Fibroblast of the conjunctiva (primary cell): Measurements from ENCODE around the gene MRPL24.

Experiments
- DNase-seq: peaks from one replicate; pipeline ENCODE4 v3.0.0-alpha.2; 2010; ENCODE audit warnings: low read depth

MRPL24 gene

DNA sequence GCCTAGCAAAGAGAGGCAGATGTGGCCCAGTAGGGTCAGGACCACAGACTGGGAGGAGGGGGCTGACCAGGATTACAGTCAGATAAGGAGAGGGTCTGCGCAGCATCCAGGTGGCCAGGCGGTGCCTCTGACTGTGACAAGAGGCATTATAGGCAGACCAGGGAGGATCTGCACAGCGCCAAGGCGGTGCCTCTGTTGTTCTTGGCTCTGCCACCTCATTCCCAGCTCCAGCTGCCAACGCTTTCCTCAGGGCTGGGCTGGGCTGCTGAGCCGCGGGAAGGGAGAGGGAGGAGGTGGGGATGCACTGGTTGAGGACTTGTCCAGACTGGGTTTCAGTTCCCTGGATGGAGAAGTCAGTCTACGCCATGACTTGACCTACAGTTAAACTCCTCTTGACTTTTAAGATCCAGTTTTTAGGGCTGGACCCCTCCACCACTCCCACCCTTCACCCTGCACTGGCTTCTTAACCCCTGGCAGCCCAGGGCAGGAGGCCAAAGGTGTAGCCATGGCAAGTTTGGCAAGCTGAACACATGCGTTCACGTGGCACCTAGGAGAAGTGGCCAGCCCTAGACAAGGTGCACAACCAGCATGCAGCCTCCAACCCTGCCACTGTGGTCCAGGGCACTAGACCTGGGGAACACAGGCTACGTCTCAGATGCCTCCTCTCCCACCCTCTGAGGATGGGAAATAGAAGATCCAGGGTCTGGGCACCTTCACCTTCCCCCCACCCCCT is 31.0 kb downstream of the MRPL24 start:
- DNase-seq: no peak

DNA sequence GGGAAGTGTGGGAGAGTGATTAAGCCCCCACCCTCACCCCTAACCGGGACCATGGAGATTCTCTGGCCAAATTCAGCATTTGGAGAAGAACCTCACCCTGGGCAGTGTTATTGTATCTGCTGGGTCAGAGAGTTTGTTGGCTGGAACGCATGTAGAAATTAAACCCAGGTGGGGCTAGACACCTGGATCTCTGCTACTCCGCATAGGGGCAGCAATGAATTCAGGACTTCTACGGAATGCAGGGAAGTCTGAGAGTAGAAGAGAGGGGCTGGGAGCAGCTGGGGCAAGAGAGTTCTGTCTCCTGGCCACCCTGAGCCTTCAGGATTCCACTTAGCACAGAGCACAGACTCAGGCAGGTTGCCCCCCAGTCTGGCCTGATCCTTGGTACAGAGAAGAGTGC is 31.9 kb downstream of the MRPL24 start:
- DNase-seq: no peak

DNA sequence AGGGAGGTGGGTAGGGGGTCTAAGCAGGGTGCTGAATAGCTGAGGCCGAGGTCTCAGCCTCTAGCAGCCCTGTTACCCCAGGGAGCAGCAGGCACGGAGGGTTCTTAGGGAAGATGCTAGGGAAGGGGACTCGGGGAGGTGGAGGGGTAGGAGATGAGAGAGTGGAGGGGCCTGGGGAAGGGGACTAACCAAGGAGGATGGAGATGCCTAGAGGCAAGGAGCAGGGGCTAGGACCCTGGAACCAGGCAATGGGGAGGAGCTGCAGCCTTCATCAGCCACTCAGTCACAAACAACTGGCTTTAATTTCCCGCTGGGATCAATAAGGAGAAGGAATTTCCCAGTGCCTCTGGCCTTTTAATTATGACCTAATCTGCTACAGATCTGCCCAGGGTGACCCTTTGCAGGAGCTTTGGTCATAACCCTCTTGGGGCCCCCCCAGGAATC is 32.6 kb downstream of the MRPL24 start:
- no peak for DNase-seq

DNA sequence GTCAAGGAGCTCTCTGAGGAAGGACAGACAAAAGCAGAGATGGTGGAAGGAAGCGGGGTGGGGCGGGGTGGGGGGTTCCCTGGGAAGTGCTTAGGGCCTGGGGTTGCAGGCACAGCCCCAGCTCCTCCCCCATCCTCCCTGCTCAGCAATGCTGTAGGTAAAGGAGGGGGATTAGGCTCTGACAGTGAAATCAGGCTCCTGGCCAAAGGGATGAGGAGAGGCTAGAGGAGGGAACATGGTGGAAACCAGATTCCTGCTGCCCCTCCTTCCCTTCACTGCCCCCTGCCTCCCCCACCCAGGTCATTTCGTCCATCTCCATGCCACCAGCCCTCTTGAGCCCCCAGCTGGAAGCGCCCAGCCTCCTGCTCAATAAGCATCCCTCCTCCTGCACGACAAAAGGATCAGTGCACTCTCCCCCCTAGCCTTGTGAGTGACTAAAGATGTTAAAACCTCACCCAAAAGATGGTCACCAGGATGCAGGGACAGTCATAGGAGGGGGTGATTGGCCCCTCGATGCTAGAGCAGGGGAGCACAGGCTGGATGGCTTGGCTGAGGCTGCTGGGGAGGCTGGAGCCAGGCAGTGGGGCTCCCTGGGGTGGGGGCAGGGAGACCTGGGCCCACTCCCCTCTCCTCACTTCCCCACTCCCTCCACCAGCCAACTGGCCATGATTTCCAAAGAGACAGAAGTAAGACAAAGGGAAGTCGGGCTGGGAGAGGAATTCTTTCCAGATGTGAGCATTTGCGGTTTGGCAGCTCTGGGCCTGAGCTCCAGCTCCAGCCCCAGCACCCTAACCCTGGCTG is 33.3 kb downstream of the MRPL24 start:
- DNase-seq: no peak

DNA sequence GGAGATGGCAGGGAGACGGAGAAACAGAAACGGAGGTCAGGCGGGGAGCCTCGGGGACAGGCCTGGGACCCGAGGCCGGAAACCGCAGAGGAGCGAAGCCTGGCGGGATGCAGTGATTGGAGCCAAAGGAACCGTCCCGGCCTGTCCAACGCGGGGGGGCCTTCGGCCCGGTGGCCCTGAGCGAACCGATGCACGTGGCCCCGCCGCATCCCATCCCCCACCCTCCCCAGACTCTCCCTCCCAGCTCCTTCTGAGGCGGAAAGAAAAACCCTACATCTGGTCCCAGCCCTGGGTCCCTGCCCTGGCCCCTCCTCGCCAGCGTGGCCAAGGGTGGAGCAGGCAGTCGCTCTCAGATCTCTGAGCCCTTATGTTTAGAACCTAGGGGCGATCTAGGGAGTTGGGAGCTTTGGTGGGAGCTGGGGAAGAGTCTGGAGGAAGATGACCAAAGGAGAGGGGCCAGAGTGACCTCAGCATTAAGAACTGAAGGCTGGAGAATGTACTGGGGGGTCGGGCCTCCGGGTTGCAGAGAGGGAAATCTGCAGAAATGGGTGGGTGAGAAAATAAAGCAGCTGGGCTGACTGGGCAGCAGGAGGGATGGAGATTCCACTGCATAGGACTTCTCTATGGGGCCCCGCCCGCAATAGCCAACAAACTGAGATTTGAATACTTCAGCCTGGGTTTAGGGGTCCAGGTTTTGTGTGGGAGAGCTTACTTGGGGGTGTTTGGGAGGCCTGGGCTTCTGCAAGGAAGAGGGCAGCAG is 34.1 kb downstream of the MRPL24 start:
- peak; percentile 84 for DNase-seq

DNA sequence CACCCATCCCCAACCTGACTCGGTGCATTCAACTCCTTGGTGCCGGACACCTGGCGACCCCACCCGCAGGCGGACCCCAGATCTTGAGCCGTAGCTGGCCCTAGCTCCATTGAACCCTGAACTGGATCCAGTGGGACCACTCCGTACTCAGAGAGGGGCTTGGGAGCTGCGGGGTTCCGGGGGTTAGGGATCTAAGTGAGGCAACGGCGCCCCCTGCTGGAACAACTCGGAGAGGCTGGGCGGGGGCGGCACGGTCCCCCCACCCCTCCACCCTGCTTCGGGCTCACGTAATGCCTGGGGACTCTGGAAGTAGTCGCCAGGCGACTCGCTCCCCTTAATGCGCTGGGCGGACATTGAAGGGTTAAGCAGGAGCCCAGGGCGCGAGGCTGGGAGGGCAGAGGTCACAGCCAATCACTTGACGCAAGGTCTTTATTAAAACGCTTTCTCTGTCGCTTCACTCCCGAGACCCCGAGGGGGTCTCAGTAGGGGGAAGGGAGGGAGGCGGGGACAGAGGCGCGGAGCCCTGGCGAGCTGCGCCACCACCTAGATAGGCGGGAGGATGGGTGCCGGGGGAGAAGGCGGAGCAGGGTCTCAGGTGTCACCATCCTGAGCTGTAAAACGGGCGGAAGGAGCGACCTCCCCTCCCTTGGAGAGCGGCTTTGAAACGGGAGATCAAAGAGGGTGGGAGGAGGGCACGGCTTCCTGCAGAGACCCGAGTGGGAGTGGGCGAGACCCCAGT is 34.8 kb downstream of the MRPL24 start:
- DNase-seq: no peak

DNA sequence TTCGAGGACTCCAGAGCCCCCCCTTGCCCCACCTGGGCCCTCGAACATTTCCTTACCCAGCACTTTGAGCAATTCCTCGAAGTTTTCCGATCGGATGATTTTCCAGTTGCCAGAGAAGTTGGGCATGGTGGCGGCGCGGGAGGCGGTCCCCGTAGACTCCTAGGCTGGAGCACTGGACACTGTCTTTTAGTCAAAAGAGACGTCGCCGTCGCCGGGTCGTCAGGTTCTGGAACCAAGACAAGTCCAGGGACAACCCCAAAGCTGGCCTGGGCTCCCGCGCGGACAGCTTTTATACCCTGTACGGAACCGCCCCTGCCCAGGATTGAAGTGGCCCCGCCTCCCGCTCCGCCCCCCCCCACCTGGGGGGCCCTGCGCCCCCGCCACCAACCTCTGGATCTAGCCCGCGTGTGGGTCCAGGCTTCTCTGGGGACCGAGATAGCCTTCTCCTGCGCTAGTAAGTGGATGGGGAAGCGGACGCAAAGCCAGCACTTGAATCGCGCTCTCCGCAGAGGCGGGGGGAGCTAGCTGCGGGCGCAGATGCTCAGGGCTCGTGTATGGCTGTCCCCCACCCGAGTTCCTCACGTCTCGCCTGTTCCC is 35.5 kb downstream of the MRPL24 start, which contains the start of gene CRABP2:
CRABP2 (minus strand) TSS at position 263 of the 597 bp plus-strand sequence; CDS start at position 126, 137 bp downstream.
- no peak for DNase-seq

DNA sequence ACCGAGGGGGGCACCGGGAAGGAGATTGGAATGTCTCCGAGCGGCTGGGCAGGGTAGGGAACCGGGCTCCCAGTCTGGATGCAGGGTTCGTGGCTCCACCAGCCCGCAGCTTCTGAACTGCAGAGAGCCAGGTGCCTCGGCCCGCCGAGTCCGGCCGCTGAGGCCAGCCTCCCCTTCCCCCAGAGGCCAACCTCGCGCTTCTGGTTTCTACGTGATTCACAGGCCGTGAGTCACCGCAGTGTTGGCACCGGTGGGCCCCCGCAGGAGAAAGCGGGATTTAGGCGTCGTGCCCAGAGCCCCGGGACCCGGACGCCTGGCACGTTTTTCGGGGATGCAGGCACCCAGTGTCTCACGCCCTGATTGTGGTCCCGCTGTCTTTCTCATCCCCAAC is 36.0 kb downstream of the MRPL24 start:
- DNase-seq: no peak

DNA sequence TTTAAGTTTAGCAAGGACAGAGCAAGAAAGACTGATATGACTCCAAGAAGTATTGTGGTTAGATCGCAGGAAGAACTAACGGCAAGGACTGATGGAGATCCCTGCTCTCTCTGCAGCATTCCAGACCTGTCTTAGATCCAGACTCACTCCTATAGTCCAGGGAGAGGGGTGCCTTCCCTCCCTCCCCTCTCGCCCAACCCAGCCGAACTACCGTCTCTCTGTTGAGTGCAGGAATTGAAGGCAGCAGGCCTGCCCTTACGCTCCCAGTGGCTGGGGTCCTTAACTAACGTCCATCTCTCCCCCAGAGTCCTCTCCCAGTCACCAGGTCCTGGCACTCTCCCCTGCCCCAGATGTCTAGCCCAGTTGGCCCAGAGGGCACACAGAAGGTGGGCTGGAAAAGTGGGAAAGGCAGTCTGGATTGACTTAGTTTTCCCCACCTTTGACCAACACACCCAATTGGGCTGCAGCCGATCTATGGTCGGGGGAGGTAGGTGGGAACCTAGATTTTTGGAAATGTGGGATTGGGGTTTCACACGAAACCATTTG is 36.6 kb downstream of the MRPL24 start:
- DNase-seq: no peak

DNA sequence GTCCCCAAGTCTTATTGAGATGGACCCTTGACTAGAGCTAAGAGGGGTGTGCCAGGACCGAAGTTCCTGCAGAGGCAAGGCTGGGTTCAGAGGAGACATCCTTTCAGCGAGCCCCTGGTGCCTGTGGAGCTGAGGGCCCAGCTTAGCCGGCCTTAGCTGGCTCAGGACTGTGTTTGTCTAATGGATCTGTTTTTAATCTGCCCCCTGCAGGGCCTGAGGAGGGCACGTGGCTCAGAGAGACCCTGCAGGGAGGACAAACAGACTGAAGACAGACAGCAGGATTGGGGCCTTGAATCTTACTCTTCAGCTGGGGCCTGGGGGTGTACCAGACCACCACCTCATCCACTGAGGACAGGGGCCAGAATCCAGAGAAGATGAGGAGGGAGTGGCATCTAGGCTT is 37.1 kb downstream of the MRPL24 start:
- no peak for DNase-seq

DNA sequence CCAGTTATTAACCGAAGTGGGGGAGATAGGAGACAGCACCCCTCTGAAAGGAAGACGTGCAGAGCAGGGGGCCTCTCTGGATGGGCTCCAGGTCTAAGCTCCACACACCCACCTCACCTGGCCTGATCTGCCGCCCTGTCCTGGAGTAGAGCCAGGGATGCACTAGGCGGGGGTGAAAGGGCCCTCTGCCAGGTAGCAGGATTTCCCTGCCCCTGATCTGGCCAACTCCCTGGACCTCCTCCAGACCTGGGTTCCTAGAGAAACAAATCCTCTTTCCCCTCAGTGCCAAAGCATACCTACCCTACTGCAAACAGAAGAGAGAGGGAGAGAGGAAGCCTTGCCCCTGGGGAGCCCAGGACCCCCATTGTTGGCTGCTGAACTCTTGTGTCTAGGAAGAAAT is 37.6 kb downstream of the MRPL24 start:
- DNase-seq: no peak

DNA sequence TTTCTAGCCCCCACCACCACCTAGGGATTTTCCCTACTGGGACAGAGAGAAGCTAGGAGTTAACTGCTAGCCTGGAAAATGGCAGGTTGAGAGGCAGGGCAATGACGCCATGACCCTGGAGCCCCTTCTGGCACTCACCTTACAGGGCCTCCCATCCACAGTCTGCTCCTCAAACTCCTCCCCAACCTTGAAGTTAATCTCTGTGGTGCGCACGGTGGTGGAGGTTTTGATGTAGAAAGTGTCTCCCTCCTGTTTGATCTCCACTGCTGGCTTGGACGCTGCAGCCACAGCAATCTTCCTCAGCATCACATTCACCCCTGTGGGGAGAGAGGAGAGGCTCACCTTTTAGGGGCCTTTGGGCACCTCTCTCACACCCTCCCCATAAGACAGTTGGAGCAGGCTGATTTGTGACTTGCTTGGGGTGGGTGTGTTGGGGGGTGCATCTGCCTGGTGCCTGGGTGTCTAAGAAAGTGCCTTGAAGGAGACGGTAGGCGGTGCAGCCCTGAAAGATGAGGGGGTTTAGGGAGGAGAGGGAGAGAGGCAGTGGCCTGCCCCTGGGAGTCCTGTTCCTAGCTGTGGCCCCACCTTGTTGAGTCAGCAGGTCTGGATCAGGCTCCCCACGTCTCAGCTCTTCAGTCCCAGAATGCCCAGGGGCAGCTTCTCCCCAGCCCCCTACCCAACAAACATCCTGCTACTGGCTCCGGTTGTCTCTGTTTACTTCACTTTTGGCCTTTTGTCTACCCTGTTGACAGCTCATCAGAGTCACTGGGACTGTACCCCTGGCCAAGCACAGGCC is 40.0 kb downstream of the MRPL24 start:
- DNase-seq: no peak

DNA sequence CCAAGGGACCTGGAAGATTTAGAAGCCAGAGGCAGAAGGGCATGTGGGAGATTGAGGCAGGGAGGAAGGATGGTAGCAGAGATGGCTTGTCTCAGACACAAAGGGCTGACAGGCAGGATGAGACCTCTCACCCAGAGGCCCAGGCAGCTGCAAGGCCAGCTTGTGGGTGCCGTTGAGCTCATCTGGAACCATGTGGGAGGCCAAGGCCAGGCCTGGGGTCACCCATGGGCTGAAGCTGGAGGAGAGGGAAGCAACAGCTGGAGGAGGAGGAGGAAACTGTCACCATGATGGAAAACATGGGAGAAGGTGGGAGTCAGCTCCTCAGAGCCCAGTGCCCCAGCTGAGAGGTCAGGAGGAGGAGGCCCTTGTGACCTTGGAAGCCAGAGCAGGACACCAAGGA is 41.9 kb downstream of the MRPL24 start:
- no peak for DNase-seq

DNA sequence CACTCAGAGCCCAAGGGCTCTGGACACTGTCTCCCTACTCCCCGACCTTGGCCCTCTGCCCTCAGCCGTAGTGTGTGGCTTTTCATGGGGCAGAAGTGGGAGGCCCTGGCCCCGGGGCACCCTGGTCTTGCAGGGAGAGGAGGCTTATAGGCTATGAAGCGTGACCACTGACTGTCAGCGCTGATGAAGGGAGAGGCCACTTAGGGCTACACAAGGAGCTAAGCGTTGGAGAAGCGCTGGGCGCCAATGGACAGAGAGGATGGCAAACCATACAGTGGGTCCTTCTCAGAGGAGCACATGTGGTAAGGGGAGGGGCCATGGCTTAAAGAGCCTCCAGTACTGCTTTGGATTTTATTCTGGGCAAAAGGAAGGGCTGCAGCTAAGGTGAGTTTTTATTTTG is 43.4 kb downstream of the MRPL24 start:
- DNase-seq: no peak

DNA sequence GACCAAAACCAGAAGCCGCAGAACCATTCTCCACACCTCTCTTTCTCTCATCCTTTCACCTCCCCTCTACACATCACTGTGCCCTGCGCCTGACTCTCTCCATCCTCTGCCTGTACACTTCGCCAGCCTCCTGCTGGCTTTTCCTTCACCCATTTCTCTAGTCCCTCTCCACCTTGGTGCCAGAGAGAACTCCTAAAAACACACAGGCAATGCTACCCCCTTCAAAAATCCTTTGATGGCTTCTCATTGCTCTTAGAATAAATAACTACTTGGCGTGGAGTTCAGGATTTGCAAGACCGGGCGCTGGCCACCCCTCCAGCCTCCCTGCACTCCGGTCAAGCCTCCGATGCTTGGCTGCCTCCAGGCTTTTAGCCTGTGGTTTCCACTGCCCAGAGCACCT is 44.1 kb downstream of the MRPL24 start:
- no peak for DNase-seq

DNA sequence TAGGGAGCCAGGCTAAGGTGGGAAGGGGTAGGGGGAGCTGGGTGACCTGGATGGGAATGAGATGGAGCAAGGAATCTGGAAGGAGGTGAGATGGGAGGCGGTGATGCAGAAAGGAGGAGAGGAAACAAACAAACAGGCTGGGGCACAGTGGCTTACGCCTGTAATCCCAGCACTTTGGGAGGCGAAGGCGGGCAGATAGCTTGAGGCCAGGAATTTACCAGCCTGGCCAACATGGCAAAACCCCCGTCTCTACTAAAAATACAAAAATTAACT is 46.3 kb downstream of the MRPL24 start:
- DNase-seq: no peak

DNA sequence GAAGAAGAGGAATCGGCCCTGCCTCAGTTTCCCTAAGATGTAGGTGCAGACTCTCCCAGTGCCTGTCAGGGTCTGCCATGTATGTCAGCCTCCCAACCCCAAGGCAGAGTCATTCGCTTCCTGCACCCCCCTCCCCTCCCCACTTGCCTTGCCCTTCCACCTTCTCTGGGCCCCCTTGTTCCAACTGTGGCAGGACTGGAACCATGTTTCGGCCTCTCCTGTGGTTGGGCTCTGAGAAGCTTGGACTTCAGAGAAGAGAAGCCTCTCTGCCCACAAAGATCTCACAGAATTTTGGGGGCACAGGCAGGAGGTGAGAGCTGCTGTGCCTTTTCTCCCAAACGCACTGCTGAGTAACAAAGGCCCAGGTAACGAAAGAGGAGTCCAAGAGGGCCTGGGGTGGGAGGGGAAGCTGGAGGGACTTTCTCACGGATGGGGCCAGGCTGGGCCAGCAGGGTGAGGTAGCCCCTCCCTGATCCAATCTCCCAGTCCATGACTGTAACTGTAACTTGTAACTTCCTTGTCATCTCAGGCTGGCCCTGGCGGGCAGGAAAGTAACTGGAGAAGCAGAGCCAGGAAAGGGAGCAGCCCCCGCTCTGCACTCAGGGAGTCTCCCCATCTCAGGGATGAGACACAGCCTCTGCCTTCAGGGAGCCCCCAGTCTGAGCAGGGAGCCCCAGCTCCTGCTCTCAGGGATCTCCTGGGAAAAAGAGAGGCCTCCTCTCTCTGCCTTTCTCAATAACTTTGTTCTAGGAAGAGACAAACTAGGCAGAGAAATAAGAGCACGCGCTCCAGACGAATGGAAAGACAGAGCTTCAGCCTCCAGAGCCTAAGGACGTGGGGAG is 46.8 kb downstream of the MRPL24 start:
- DNase-seq: no peak

DNA sequence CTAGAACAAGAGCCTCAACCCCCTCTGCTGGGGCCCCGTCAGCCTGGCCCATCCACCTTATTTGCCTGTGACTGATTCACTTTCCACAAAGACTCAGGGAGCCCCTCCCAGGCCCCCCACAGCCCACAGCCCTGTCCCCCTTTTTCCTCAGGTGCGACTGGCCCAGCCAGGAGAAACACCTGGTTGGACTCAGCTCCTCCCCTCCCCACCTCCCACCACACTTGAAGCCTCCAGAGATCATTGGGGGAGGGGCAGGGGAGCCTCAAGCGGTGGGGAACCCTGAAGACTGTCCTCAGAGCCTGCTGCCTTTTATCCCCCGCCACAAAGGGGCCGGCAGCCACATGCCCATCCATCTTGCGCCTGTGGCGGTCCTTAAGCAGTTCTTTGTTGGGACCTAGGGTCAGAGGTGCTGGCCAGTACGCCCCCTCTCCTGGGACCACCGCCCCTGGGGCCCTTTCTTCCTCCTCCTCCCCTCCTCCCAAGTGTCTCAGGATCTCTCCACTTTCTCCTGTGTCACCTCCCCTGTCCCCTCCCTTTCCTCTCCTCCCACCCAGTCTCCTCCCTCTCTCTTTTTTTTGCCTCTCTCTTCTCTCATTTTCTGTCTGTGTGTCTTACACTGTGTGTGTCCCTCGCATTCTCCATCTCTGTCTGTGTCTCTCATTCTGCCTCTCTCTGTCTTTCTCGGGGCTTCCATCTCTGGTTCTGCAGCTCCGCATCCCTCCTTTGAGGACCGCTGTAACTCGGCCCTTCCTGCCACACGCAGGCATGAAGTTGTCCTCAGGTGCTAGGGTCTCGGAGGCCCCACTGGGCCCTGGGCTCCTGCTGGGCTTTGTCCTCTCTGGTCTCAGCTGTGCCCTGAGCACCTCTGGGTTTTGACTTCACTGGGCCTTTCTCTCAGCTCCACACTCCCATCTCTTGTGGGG is 47.7 kb downstream of the MRPL24 start:
- DNase-seq: no peak

DNA sequence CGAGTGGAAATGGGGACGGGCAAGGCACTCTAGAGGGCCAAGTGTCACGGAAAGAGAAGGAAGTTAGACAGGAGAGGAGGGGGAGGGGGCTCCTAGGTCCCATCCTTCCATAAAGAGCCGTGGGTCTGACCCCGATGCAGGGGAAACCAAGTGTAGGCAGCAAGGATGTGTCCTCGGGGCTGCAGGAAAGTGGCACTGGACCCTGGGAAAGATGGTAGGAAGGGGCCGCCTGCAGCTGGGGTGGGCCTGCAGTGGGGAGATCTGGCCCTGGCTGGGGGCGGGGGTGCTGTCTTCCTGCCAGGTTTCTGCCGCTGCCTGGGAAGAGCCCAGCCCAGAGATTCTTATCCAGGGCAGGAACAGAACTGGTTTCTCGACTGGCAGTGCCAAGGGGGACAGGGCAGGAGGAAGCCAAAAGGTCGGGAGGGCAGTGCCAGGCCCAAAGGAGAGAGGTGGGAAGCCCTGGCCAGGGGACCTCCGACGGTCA is 48.4 kb downstream of the MRPL24 start:
- DNase-seq: no peak
